AG04450 (cell line): ENCODE data around the gene GPR132. TPM values are rescaled to one million over a fixed set of nuclear protein-coding genes. Genes with fewer than 3 reads are reported as not detected.

ENCODE experiments used
- CTCF ChIA-PET: fragments of 300-600, 350-600 bp; formaldehyde crosslinking; extraction: SDS; loops from one replicate; lab custom pipeline; 2022; ENCODE audit warnings: antibody characterized with exemption, inconsistent platforms; lab: Charles Lee
- POLR2A ChIA-PET: fragments of 350-600 bp; formaldehyde crosslinking; extraction: SDS; loops from one replicate; lab custom pipeline; 2021; ENCODE audit warnings: antibody characterized with exemption, inconsistent platforms; lab: Yijun Ruan, JAX
- DNase-seq: peaks from one replicate; pipeline ENCODE4 v3.0.0-alpha.2; 2011; ENCODE audit warnings: low read depth, low spot score
- H3K27ac ChIP-seq: one replicate; pipeline ENCODE4 v1.5.1; 2012; ENCODE audit warnings: low read depth, low read length, control low read depth
- H3K27me3 ChIP-seq: one replicate; pipeline ENCODE4 v1.6.0; 2012; ENCODE audit warnings: low read length; ENCODE audit not compliant: control insufficient read depth, insufficient read depth
- H3K4me3 ChIP-seq: 2 replicates; pipeline ENCODE4 v1.5.1; 2011; ENCODE audit warnings: mild to moderate bottlenecking, low read depth, low read length, control low read depth
- H3K9me3 ChIP-seq: 2 replicates; pipeline ENCODE4 v1.5.1; 2012; ENCODE audit warnings: low read length; ENCODE audit not compliant: control insufficient read depth, insufficient read depth
- polyA plus RNA-seq: library from polyadenylated mRNA; depleted of rRNA; stranded (reverse); fragments of >200 nt; gene quantifications from 2 replicates; pipeline ENCODE4 v1.2.3, GENCODE V29; 2011
- TF ChIP-seq, protein P1 (sequence below): IDR thresholded peaks from 2 replicates; pipeline ENCODE4 v1.5.1; 2011; ENCODE audit warnings: low read depth, low read length, control low read depth, inconsistent platforms

Gene GPR132
- polyA plus RNA-seq, 1 experiment, result 0.07 TPM

DNA sequence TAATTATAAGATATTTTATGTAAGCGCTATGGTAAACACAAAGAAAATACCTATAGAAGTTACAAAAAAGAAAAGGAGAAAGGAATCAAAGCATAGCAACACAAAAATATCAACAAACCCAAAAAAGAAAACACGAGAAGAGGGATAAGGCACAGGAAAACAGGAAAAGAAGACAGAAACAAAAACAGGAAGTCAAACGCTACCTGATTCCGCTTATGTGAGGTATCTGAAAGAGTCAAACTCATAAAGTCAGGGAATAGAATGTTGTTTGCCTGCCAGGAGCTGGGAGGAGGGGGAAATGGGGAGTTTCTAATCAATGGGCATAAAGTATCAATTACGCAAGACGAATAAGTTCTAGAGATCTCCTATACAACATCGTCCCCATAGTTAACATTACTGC, 39.9 kb upstream of the GPR132 start:
- H3K27ac ChIP-seq, result no peak overlapping the region
- no peaks in the 10 kb centered on the region for H3K9me3 ChIP-seq
- TF ChIP-seq, protein P1, sequence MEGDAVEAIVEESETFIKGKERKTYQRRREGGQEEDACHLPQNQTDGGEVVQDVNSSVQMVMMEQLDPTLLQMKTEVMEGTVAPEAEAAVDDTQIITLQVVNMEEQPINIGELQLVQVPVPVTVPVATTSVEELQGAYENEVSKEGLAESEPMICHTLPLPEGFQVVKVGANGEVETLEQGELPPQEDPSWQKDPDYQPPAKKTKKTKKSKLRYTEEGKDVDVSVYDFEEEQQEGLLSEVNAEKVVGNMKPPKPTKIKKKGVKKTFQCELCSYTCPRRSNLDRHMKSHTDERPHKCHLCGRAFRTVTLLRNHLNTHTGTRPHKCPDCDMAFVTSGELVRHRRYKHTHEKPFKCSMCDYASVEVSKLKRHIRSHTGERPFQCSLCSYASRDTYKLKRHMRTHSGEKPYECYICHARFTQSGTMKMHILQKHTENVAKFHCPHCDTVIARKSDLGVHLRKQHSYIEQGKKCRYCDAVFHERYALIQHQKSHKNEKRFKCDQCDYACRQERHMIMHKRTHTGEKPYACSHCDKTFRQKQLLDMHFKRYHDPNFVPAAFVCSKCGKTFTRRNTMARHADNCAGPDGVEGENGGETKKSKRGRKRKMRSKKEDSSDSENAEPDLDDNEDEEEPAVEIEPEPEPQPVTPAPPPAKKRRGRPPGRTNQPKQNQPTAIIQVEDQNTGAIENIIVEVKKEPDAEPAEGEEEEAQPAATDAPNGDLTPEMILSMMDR, result no peak
- ChIA-PET CTCF (interaction anchor here (1.6 kb wide), 1 partner anchor 15 kb away, joined by 5 read pairs; no protein-coding TSS in a partner anchor), POLR2A (no interaction called here)
- DNase-seq, result no peak
- H3K4me3 ChIP-seq, result no peak overlapping the region
- H3K27me3 ChIP-seq, result peaks cover 31% of the 10 kb centered on the region

DNA sequence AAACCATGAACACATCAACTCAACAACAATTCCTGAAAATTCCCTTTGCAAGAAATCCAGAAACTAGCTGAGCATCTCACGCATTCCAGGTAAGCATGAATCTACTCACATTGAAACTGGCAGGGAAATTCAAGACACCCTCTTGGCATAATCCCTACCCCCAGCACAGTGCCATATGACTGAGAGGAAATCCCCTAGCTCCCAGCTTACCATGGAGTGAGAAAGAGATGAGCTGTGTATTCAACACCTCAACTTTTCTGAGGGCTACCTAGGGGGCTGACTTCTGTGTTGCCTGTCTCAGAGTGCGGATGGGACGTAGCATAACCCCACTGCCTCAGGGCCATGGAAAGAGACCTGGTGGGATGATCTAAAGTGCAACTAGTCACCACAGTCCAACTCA, 37.7 kb upstream of the GPR132 start:
- POLR2A ChIA-PET, result no interaction called here
- CTCF ChIA-PET, result no interaction called here
- Histone ChIP-seq H3K9me3 (peaks cover 5% of the 10 kb centered on the region), H3K27me3 (peaks cover 33% of the 10 kb centered on the region), H3K27ac (no peak overlapping the region), H3K4me3 (no peak overlapping the region)
- no peak for DNase-seq
- TF ChIP-seq, protein P1, result no peak

DNA sequence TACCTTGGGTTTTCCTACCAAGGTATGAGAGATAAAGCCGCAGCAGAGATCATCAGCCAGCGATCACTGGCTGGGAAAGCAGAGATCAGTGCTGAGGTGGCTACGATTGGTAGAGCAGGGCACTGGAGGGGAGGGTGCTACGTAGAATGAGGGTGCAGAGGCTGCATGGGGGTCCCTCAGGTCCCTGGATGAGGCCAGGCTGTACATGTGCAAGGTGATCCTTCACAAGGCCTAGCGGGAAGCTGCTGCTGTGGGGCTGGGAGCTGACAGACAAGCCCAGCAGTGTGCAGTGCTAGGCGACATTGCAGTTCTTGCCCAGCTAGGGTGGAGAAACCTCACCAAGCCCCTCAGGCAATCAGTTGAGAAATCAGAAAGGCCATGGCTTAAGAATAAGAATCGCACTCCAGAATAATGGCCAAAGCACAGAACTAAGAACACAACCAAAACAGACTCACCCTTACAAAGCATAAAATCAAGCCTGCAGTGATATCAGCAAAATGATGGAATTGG, 37.2 kb upstream of the GPR132 start:
- TF ChIP-seq, protein P1, result no peak
- ChIA-PET CTCF (interaction anchor here (0.9 kb wide), 1 partner anchor 12 kb away, joined by 3 read pairs; no protein-coding TSS in a partner anchor), POLR2A (no interaction called here)

DNA sequence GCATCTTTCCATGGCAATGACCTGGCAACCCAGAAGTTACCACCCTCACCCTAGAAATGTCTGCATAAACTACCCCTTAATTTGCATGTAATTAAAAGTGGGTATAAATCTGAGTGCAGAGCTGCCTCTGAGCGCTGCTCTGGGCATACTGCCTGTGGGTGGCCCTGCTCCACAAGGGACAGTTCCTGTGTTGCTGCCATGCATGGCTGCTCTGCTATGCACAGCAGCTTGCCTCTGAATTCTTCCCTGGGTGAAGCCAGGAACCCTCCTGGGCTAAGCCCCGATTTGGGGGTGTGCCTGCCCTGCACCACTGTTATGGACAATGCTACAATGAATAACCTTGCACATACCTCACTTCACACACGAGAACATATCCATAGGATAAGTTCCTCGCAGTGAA, 35.7 kb upstream of the GPR132 start:
- TF ChIP-seq, protein P1, result no peak
- Histone ChIP-seq H3K27ac (no peak overlapping the region), H3K4me3 (no peak overlapping the region), H3K9me3 (peaks cover 8% of the 10 kb centered on the region), H3K27me3 (peaks cover 24% of the 10 kb centered on the region)
- ChIA-PET CTCF (no interaction called here), POLR2A (no interaction called here)
- DNase-seq, result no peak

More for the DNA sequence above, 37.2 kb upstream of the GPR132 start:
- H3K27me3 ChIP-seq, result peaks cover 33% of the 10 kb centered on the region
- peaks cover 8% of the 10 kb centered on the region for H3K9me3 ChIP-seq
- no peak for DNase-seq
- H3K27ac ChIP-seq, result no peak overlapping the region
- no peak overlapping the region for H3K4me3 ChIP-seq

DNA sequence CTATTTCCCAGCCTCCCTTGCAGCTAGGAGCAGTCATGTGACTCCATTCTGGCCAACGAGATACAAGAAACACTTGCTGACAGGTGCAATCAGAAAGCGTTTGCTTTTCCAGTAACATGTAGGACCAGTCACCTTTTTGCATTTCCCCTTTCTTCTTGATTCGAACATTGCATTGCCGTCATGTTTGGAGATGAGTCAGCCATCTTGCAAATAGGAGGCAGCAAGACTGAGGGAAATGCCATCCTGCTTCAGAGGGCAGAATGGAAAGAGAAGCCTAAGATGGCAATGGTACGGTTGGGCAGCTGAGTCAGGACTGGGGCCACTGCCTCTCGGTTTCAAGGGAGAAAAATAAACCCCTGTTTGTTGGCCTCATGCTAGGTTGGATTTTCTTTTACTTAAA, 34.5 kb upstream of the GPR132 start:
- no peak overlapping the region for H3K27ac ChIP-seq
- no peak for DNase-seq
- H3K9me3 ChIP-seq, result peaks cover 8% of the 10 kb centered on the region
- TF ChIP-seq, protein P1, result no peak
- peaks cover 22% of the 10 kb centered on the region for H3K27me3 ChIP-seq
- POLR2A ChIA-PET, result no interaction called here
- no peak overlapping the region for H3K4me3 ChIP-seq
- CTCF ChIA-PET, result no interaction called here
